CD4-positive, alpha-beta T cell treated with Interleukin-17A for 4 hours (primary cell): ENCODE measurements around the gene SHD.
A peak's percentile ranks its signal among the peaks of the same experiment; 100 is the strongest.

Source experiments
- DNase-seq: peaks from one replicate; pipeline ENCODE4 v3.0.0-alpha.2; 2020; ENCODE audit warnings: mixed read lengths

The SHD gene

GRCh38 chr19:4327252-4327876 lies 48.3 kb downstream of the SHD start:
- peak; percentile 85 for DNase-seq

GRCh38 chr19:4327877-4328242 lies 48.8 kb downstream of the SHD start:
- no peak for DNase-seq

GRCh38 chr19:4328243-4328990 lies 49.4 kb downstream of the SHD start:
- DNase-seq: peak; percentile 97

- DNase-seq: peak; percentile 36
Measured at GRCh38 chr19:4328991-4329681, 50.1 kb downstream of the SHD start.

- no peak for DNase-seq
Measured at GRCh38 chr19:4329858-4330257, 50.8 kb downstream of the SHD start.

GRCh38 chr19:4334929-4335570 lies 56.0 kb downstream of the SHD start:
- DNase-seq: no peak

GRCh38 chr19:4337906-4338440 lies 58.9 kb downstream of the SHD start:
- no peak for DNase-seq

GRCh38 chr19:4338441-4339355 lies 59.6 kb downstream of the SHD start, which contains the start of gene STAP2:
TSS of gene STAP2 (minus strand) at chr19:4338827. CDS start at chr19:4338753, 74 bp downstream.
- peak; percentile 50 for DNase-seq
